Measurements from ENCODE around the gene GPR137C. TPM values are rescaled to one million over a fixed set of nuclear protein-coding genes. Genes with fewer than 3 reads are reported as not detected.

GPR137C gene
- total RNA-seq, 3 donors from 2014 or later: 0.43 to 0.82 (median 0.51) TPM

GRCh38 chr14:52547027-52547426 is 5.6 kb upstream of the GPR137C start:
- Histone ChIP-seq H3K4me3 (no peak overlapping the region), H3K36me3 (ENCODE audit: low read depth) (no peaks in the 10 kb centered on the region), H3K9me3 (no peaks in the 10 kb centered on the region), H3K4me1 (ENCODE audit: low read depth) (peaks cover 8% of the 10 kb centered on the region)
- DNase-seq: no peak
- TF ChIP-seq CTCF (IDR thresholded peaks at IDR 0.05): no peak
- intact Hi-C loops (cut with DNase I, micrococcal nuclease): no loop called here
- no peak for ATAC-seq

GRCh38 chr14:52547526-52547925 is 5.1 kb upstream of the GPR137C start:
- DNase-seq (no peak), ATAC-seq (no peak)
- Histone ChIP-seq H3K4me1 (ENCODE audit: low read depth) (peaks cover 8% of the 10 kb centered on the region), H3K9me3 (no peaks in the 10 kb centered on the region), H3K36me3 (ENCODE audit: low read depth) (no peaks in the 10 kb centered on the region), H3K4me3 (no peak overlapping the region)
- no peak for TF ChIP-seq CTCF (IDR thresholded peaks at IDR 0.05)
- intact Hi-C loops (cut with DNase I, micrococcal nuclease): no loop called here

- ATAC-seq (no peak), DNase-seq (no peak)
- H3K4me3 ChIP-seq: no peak overlapping the region
Observed at GRCh38 chr14:52550661-52551060, 2.0 kb upstream of the GPR137C start.

GRCh38 chr14:52551205-52551604 is 1.4 kb upstream of the GPR137C start:
- no peak for ATAC-seq
- no peak for TF ChIP-seq CTCF (IDR thresholded peaks at IDR 0.05)
- intact Hi-C loops (cut with DNase I, micrococcal nuclease): no loop called here

More at GRCh38 chr14:52550661-52551060, 2.0 kb upstream of the GPR137C start:
- no peaks in the 10 kb centered on the region for H3K9me3 ChIP-seq
- no peaks in the 10 kb centered on the region for H3K36me3 ChIP-seq (ENCODE audit: low read depth)
- intact Hi-C loops (cut with DNase I, micrococcal nuclease): no loop called here
- TF ChIP-seq CTCF (IDR thresholded peaks at IDR 0.05): no peak
- peaks cover 19% of the 10 kb centered on the region for H3K4me1 ChIP-seq (ENCODE audit: low read depth)

GRCh38 chr14:52551696-52552062 is 957 bp upstream of the GPR137C start:
- H3K9me3 ChIP-seq: no peaks in the 10 kb centered on the region
- peak overlapping the region; percentile 76 for H3K4me3 ChIP-seq
- H3K36me3 ChIP-seq (ENCODE audit: low read depth): no peaks in the 10 kb centered on the region
- intact Hi-C loops (cut with DNase I, micrococcal nuclease): no loop called here
- H3K4me1 ChIP-seq (ENCODE audit: low read depth): peaks cover 19% of the 10 kb centered on the region
- ATAC-seq (peak; percentile 18), DNase-seq (peak in 1 of 3 donors; percentile 29)
- no peak for TF ChIP-seq CTCF (IDR thresholded peaks at IDR 0.05)

More at GRCh38 chr14:52551205-52551604, 1.4 kb upstream of the GPR137C start:
- no peaks in the 10 kb centered on the region for H3K36me3 ChIP-seq (ENCODE audit: low read depth)
- no peak overlapping the region for H3K4me3 ChIP-seq
- H3K9me3 ChIP-seq: no peaks in the 10 kb centered on the region
- DNase-seq: no peak
- peaks cover 19% of the 10 kb centered on the region for H3K4me1 ChIP-seq (ENCODE audit: low read depth)

Measured in mucosa of descending colon (tissue), 3 donors.